ENCODE results near the gene STEAP2.
"Not testable (repeated sequence)": the region's sequence is repeated elsewhere in the genome, so short reads cannot be mapped to it uniquely, and the experiment has no call there.

STEAP2 gene

GRCh38 chr7:90211391-90212148, at the start of gene STEAP2:
Gene STEAP2 (plus strand): TSS chr7:90211740. CDS start chr7:90225083, 13,343 bp downstream.
- DNase-seq (ENCODE audit: low read depth in 3 of 3, low spot score in 1 of 3), result no peak

DNA sequence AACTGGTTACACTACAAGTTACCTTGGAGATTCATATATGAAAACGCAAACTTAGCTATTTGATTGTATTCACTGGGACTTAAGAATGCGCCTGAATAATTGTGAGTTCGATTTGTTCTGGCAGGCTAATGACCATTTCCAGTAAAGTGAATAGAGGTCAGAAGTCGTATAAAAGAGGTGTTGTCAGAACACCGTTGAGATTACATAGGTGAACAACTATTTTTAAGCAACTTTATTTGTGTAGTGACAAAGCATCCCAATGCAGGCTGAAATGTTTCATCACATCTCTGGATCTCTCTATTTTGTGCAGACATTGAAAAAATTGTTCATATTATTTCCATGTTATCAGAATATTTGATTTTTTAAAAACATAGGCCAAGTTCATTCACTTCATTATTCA, 48.0 kb upstream of the STEAP2 start:
- no peak for DNase-seq (ENCODE audit: low read depth in 3 of 3, low spot score in 1 of 3)

- DNase-seq (ENCODE audit: low read depth in 3 of 3, low spot score in 1 of 3), result no peak
Observed at GRCh38 chr7:90165724-90166123, 45.8 kb upstream of the STEAP2 start.

DNA sequence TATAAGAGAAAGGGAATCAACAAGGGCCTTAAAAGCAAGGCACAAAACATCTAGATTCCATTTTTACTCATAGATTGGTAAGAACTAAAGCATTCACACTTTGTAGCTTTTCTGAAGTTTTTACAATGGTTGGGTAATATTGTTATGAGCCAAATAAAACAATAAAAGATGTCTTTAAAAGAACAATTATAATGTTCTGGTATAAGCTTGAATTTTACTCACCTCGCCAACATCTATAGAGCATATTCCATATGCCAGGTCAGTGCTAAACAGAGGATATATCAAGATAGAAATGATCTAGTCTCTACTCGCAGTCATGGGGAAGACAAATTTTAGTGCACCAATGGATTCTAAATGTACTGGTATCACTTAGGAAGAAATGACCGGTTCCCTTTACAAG, 45.4 kb upstream of the STEAP2 start:
- DNase-seq (ENCODE audit: low read depth in 3 of 3, low spot score in 1 of 3), result no peak

- no peak for DNase-seq (ENCODE audit: low read depth in 3 of 3, low spot score in 1 of 3)
Observed at GRCh38 chr7:90167361-90167760, 44.2 kb upstream of the STEAP2 start.

DNA sequence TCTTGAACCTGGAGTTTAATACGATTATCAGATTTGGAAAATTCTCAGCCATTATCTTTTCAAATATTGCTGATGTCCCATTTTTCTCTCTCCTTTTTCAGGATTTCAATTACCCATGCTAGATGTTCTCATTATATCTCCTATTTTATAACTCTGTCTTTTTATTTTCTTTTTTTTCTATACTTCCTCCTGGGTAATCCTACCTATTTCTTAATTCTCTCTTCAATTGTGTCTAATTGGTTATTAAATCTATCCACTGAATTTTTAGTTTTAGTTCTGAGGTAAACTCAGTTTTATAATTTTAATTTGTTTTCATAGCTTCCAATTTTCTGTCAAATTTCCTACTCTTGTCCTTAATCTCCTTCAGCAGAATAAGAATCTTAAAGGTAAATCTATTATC, 41.6 kb upstream of the STEAP2 start:
- DNase-seq (ENCODE audit: low read depth in 3 of 3, low spot score in 1 of 3), result no peak

DNA sequence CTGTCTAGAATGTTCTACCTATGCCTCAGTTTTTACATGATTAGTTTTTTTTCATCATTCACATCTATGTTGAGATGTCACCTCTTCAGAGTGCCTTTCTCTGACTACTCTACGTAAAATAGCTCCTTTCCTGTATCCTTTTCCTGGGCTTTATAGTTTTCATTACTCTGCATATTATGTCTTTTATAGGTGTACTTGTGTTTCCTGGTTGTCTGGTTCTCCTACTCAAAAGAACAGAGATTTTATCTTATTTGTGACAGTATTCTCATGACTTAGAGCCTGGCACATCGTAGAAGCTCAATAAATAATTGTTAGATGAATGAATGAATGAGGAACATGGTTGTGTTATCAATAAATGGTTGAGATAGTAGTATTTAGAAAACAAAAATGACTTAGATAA, 39.4 kb upstream of the STEAP2 start:
- DNase-seq (ENCODE audit: low read depth in 3 of 3, low spot score in 1 of 3), result no peak

DNA sequence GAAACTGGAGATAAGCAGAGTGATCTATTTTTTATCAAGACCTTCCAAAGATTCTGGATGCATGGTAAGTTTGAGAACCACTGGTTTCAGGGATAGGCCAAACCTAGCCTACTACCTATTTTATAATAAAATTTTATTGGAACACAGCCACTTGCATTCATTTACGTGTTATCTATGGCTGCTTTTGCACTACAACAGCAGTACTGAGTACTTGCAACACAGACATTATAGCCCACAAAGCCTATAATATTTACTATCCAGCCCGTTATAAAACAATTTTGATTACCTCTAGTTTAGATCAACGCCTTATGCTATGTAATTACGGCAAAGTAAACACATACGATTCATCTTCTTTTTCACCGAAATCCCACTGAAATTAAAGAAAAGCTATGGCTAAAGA, 38.9 kb upstream of the STEAP2 start:
- no peak for DNase-seq (ENCODE audit: low read depth in 3 of 3, low spot score in 1 of 3)

DNA sequence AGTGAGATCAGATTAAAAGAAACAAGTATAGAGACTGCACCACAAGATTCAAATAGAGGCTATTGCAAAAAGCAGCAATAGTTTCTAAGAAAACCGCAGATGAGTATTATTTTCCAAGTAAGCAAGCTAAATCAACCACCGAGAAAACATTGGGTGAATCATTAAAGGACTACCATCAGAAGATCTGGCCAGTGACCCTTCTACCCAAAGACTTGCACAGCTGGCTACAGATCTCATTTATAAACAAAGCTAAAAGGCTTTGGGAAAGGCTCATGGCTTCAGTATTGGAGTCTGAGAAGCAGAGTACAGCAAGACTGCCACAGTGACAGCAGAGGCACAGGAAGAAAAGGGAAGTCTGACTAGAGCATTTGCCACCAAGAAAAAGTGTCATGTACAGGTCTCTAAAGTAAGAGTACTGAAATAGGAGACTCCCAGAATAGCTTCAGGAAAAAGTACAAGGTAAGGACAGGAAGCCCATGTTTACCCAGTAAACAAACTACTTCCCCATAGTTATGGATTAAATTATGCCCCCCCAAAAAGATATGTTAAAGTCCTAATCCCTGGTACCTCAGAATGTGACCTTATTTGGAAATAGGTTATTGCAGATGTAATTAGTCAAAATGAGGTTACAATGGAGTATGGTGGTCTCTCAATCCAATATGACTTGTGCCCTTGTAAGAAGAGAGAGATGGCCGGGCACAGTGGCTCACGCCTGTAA, 38.3 kb upstream of the STEAP2 start:
- no peak for DNase-seq (ENCODE audit: low read depth in 3 of 3, low spot score in 1 of 3)

DNA sequence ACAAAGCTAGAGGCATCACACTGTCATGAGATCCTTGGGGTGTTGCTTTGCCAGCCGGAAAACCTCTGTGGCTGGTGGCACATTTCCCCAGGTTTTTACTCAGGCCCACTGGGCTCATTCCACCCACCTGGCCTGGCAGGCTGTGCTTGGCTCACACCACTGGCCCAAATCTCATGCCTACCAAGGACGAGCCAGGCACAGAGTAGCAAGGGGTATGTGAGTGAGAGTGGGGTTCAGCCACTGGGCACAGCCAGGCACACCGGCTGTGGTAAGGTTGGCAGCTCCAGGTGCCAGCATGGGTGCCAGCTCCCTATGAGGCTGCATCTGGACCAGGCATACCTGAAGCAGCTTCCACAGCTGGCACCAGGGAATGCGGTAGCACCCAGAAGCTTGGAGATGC, 35.9 kb upstream of the STEAP2 start:
- DNase-seq (ENCODE audit: low read depth in 3 of 3, low spot score in 1 of 3), result no peak

DNA sequence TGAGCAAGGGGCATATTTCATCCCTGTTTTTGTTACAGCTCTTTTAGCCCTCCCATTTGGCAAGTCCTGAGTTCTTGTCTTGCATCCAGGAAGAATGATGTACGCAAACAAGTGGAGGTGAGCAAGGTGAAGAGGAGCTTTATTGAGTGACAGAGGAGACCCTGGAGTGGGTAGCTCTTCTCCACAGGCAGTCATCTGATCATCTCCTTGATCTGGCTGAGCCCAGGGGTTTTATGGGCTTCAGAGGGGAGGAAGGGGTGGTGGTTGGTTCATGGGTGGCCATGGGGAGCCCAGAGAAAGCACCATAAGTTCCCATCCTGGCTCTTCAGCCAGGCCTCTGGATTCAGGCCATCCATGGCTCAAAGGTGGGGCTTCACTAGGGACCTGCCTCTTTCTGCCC, 35.3 kb upstream of the STEAP2 start:
- no peak for DNase-seq (ENCODE audit: low read depth in 3 of 3, low spot score in 1 of 3)

DNA sequence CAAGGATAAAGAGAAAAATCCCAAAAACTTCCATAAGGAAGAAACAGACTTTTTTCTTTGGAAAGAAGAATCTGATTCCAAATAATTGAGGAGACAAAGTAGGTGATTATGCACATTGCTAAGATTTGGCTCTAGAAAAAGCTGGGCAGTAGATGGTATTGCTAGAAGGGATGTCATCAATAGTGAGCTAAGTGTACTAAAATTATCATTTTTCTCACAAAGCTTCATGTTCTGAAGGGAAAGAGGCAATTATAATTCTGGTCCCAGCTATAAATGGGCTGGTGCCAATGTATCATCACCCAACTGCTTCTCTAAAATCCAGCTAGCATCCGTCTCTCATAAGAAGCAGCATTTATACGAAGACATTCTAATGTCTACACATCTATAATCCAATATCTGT, 33.4 kb upstream of the STEAP2 start:
- no peak for DNase-seq (ENCODE audit: low read depth in 3 of 3, low spot score in 1 of 3)

GRCh38 chr7:90178679-90179278, 32.8 kb upstream of the STEAP2 start:
- DNase-seq (ENCODE audit: low read depth in 3 of 3, low spot score in 1 of 3), result no peak

GRCh38 chr7:90180011-90180585, 31.4 kb upstream of the STEAP2 start:
- DNase-seq (ENCODE audit: low read depth in 3 of 3, low spot score in 1 of 3), result no peak

DNA sequence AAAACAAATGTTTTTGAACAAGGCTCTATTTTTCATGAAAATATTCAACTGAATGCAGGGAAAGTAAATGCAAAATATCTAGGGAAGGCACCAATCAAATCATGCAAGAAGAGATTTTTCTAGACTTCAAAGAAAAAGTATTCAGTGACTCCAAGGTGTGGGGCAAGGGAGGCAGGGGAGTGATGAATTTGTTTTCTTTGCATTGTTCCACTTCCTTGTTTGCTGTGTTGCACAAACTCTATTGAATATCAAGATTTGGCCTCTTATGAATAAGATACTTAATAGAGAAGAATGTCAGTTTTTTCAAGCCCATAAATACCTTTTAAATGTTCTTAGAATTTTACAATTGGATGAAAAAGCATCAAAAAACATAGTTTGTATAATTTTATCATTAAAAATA, 30.9 kb upstream of the STEAP2 start:
- DNase-seq (ENCODE audit: low read depth in 3 of 3, low spot score in 1 of 3), result no peak

- DNase-seq (ENCODE audit: low read depth in 3 of 3, low spot score in 1 of 3), result no peak
Observed at GRCh38 chr7:90181485-90181884, 30.1 kb upstream of the STEAP2 start.

GRCh38 chr7:90186290-90186689, 25.2 kb upstream of the STEAP2 start:
- DNase-seq (ENCODE audit: low read depth in 3 of 3, low spot score in 1 of 3), result not testable (repeated sequence)

DNA sequence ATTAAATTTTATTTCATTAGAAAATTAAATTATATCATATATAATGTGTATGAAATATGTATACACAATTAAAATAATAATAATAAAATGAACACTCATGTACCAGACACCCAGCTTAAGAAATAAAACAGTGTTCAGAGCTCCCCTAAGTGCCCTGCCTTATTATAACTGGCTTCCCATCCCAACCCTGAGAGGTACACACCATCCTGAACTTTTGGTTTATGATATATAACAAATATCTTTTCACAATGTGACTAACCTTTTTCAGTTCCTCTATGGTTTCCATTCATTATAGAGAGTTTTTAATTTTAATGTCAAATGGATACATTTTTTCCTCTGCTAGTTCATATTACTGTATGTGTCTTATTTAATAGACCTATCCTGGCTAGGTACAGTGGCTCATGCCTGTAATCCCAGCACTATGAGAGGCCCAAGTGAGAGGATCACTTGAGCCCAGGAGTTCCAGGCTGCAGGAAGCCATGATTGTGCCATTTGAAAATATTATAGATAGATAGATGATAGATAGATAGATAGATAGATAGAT, 24.0 kb upstream of the STEAP2 start:
- DNase-seq (ENCODE audit: low read depth in 3 of 3, low spot score in 1 of 3), result no peak

DNA sequence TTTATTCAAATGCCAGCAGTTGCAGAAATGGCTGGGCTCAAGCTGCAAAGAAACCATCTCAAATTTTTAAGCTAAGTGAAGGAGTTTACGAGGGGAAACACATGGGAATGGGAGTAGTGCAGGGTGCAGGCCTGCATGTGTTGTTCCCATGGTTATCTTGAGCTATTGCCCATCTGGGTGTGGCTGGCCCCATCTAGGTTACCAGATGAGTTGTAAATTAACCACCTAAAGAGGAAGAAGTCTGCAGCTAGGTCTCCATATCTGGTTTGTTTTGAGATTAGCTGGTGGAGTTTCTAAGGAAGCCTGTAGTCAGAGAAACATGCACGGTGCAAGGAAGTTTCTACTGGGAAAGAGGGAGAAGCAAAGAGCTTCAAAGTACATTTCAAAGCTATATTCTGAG, 23.3 kb upstream of the STEAP2 start:
- no peak for DNase-seq (ENCODE audit: low read depth in 3 of 3, low spot score in 1 of 3)

DNA sequence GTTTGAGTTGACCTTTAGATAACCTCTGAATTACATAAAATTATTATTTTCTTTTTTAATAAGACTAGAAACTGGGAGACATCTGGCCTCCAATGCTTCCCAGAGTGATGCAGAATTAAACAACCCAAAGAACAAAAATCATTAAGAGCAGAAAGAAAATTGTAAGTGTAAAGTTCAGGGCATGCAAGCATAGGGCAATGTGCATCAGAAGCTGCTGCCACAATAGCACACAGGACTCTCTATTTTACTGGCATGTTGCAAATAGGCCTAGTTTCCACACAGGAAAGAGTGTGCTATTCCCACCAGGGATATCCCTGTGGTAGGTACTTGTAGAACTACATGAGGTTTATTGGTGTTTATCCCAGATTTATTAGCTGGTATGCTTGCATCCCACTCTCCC, 20.5 kb upstream of the STEAP2 start:
- no peak for DNase-seq (ENCODE audit: low read depth in 3 of 3, low spot score in 1 of 3)

- no peak for DNase-seq (ENCODE audit: low read depth in 3 of 3, low spot score in 1 of 3)
Observed at GRCh38 chr7:90191648-90192047, 19.9 kb upstream of the STEAP2 start.

Measured in stimulated activated CD4-positive, alpha-beta T cell treated with anti-CD3 and anti-CD28 coated beads, TNF-alpha, amount 100 ng/mL, for 1 hour (primary cell).